Fibroblast of lung (primary cell): ENCODE data around the gene SLC38A1.

Source experiments
- EZH2 ChIP-seq: IDR thresholded peaks from 2 replicates; pipeline ENCODE4 v1.5.1; 2012; ENCODE audit warnings: low read length, control low read depth, mild to moderate bottlenecking; ENCODE audit errors: missing control alignments
- TF ChIP-seq, protein P1 (sequence below), 2 donors: IDR thresholded peaks in 1 of 2; conservative IDR thresholded peaks in 1 of 2; 1 replicate in 1 of 2; 2 replicates in 1 of 2; pipeline ENCODE4 v1.5.1; 2011 to 2012; ENCODE audit warnings: low read length in 2 of 2, control low read depth in 1 of 2, inconsistent platforms in 1 of 2, low read depth in 1 of 2, mild to moderate bottlenecking in 1 of 2

DNA sequence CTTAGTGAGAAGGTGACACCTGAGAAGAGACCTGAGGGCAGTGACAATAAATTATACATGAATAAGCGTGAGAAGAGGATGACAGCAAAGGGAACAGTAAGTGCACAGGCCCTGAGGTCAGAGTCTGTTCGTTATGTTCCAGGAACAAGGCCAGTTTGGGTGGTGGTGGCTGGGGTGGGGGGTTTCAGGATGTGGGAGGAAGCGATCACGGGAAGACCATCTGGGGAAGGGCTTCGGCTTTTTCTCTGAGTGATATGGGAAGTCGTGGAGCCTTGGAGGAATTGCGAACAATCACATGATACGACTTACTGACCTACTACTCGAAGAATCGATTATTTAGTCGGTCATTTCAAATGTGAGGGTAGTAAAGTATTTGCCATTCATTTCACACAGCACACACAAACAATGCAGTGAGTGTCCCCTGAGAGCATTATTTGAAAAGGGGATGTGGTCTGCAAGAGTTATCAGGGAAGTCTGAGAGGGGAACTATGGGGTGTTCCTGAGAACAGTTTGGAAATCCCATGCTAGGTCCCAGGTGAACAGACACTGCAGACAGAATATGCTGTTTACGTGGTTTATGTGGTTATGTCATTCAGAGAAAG lies 94.7 kb downstream of the SLC38A1 start:
- TF ChIP-seq, protein P1, sequence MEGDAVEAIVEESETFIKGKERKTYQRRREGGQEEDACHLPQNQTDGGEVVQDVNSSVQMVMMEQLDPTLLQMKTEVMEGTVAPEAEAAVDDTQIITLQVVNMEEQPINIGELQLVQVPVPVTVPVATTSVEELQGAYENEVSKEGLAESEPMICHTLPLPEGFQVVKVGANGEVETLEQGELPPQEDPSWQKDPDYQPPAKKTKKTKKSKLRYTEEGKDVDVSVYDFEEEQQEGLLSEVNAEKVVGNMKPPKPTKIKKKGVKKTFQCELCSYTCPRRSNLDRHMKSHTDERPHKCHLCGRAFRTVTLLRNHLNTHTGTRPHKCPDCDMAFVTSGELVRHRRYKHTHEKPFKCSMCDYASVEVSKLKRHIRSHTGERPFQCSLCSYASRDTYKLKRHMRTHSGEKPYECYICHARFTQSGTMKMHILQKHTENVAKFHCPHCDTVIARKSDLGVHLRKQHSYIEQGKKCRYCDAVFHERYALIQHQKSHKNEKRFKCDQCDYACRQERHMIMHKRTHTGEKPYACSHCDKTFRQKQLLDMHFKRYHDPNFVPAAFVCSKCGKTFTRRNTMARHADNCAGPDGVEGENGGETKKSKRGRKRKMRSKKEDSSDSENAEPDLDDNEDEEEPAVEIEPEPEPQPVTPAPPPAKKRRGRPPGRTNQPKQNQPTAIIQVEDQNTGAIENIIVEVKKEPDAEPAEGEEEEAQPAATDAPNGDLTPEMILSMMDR (conservative IDR thresholded peaks at IDR 0.05 in 1 of 2, IDR thresholded peaks at IDR 0.05 in 1 of 2; ENCODE audit: low read depth in 1 of 2, low read length in 2 of 2): no peak
- no peak for TF ChIP-seq EZH2
